ENCODE data around the gene IFI6.

GRCh38 chr1:27687906-27688305, 15.9 kb upstream of the IFI6 start:
- TF ChIP-seq YY1 (IDR thresholded peaks at IDR 0.05; ENCODE audit: insufficient read depth, insufficient replicate concordance, low read depth, low read length): no peak
- no peak for TF ChIP-seq PLRG1 (conservative IDR thresholded peaks at IDR 0.05)
- TF ChIP-seq CTCF (CRISPR knock-in tag; IDR thresholded peaks at IDR 0.05): no peak
- no peak for TF ChIP-seq ZNF160 (CRISPR knock-in tag; IDR thresholded peaks at IDR 0.05)
- TF ChIP-seq ZBTB43 (CRISPR knock-in tag; conservative IDR thresholded peaks at IDR 0.05): no peak
- TF ChIP-seq E2F2 (CRISPR knock-in tag; IDR thresholded peaks at IDR 0.05; ENCODE audit: borderline replicate concordance): no peak
- TF ChIP-seq FOXO1 (CRISPR knock-in tag; IDR thresholded peaks at IDR 0.05): no peak
- no peak for TF ChIP-seq ZNF280B (CRISPR knock-in tag; IDR thresholded peaks at IDR 0.05; ENCODE audit: borderline replicate concordance)
- no peak for TF ChIP-seq ZNF143 (CRISPR knock-in tag; IDR thresholded peaks at IDR 0.05)
- TF ChIP-seq ZFP41 (CRISPR knock-in tag; IDR thresholded peaks at IDR 0.05; ENCODE audit: borderline replicate concordance): no peak
- no peak for TF ChIP-seq CREB3 (CRISPR knock-in tag; IDR thresholded peaks at IDR 0.05)
- TF ChIP-seq RFX5 (IDR thresholded peaks at IDR 0.05; ENCODE audit: low read depth, low read length): no peak
